ENCODE data around the gene HECTD1. TPM values are rescaled to one million over a fixed set of nuclear protein-coding genes. Genes with fewer than 3 reads are reported as not detected.
A peak's percentile ranks its signal among the peaks of the same experiment; 100 is the strongest.

Gene HECTD1
- total RNA-seq, 3 donors from 2014 or later (not counting 1 experiment from before 2014, with no cell fraction given), result 162 to 202 (median 179) TPM

DNA sequence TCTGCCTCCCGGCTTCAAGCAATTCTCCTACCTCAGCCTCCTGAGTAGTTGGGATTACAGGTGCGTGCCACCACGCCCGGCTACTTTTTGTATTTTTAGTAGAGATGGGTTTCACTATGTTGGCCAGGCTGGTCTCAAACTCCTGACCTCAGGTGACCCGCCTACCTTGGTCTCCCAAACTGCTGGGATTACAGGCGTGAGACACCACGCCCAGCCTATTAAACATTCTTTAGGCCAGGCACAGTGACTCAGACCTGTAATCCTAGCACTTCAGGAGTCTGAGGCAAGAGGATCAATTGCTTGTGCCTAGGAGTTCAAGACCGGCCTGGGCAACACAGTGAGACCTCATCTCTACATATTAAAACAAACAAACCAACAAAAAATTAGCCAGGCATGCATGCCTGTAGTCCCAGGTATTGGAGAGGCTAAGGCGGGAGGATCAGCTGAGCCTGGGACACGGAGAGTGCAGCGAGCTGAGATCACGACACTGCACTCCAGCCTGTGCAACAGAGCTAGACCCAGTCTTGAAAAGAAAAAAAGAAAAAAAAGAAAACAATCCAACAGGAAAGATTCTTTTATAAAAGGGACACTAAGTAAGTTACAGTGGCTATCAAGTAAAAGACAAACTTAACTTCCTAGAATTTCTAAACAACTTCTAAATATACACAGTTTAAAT is 70.2 kb downstream of the HECTD1 start:
- over 99% methylated on average over 11 of the region's 12 CpGs for WGBS (ENCODE audit: insufficient coverage)
- Mint-ChIP-seq H3K27ac (peak overlapping the region in 1 of 2 donors; percentile 62), H3K27me3 (ENCODE audit: low read depth in 2 of 2) (no peaks in the 10 kb centered on the region), H3K4me3 (no peak overlapping the region), H3K9me3 (no peaks in the 10 kb centered on the region), H3K36me3 (peaks cover 17% of the 10 kb centered on the region), H3K4me1 (no peaks in the 10 kb centered on the region)
- H3K36me3 ChIP-seq (ENCODE audit: control insufficient read depth, insufficient read depth, low read length), result peaks cover 75% of the 10 kb centered on the region
- H3K27me3 ChIP-seq (ENCODE audit: control insufficient read depth, insufficient read depth, low read length), result no peaks in the 10 kb centered on the region
- no peak for DNase-seq
- no peak overlapping the region for H3K4me3 ChIP-seq (ENCODE audit: low read length)
- no peaks in the 10 kb centered on the region for H3K9me3 ChIP-seq (ENCODE audit: control insufficient read depth, insufficient read depth, low read length)
- H3K27ac ChIP-seq (ENCODE audit: low read length), result no peak overlapping the region
- no peak for ATAC-seq
- intact Hi-C loops (cut with micrococcal nuclease), result no loop called here
- TF ChIP-seq, protein P1, sequence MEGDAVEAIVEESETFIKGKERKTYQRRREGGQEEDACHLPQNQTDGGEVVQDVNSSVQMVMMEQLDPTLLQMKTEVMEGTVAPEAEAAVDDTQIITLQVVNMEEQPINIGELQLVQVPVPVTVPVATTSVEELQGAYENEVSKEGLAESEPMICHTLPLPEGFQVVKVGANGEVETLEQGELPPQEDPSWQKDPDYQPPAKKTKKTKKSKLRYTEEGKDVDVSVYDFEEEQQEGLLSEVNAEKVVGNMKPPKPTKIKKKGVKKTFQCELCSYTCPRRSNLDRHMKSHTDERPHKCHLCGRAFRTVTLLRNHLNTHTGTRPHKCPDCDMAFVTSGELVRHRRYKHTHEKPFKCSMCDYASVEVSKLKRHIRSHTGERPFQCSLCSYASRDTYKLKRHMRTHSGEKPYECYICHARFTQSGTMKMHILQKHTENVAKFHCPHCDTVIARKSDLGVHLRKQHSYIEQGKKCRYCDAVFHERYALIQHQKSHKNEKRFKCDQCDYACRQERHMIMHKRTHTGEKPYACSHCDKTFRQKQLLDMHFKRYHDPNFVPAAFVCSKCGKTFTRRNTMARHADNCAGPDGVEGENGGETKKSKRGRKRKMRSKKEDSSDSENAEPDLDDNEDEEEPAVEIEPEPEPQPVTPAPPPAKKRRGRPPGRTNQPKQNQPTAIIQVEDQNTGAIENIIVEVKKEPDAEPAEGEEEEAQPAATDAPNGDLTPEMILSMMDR (IDR thresholded peaks at IDR 0.05), result no peak
- no peaks in the 10 kb centered on the region for H3K4me1 ChIP-seq (ENCODE audit: control insufficient read depth, insufficient read depth, low read length)

- Histone ChIP-seq H3K4me3 (ENCODE audit: low read length) (no peak overlapping the region), H3K4me1 (ENCODE audit: control insufficient read depth, insufficient read depth, low read length) (peaks cover 9% of the 10 kb centered on the region), H3K27me3 (ENCODE audit: control insufficient read depth, insufficient read depth, low read length) (no peaks in the 10 kb centered on the region), H3K36me3 (ENCODE audit: control insufficient read depth, insufficient read depth, low read length) (peaks cover 71% of the 10 kb centered on the region), H3K9me3 (ENCODE audit: control insufficient read depth, insufficient read depth, low read length) (no peaks in the 10 kb centered on the region), H3K27ac (ENCODE audit: low read length) (no peak overlapping the region)
- intact Hi-C loops (cut with micrococcal nuclease), result no loop called here
- WGBS (ENCODE audit: insufficient coverage), result over 99% methylated on average over 4 of the region's 6 CpGs
- Mint-ChIP-seq H3K9me3 (no peaks in the 10 kb centered on the region), H3K36me3 (peaks cover 30% of the 10 kb centered on the region), H3K27ac (peak overlapping the region in 1 of 2 donors; percentile 61), H3K4me1 (peaks cover 11 to 12% of the 10 kb centered on the region in 2 donors), H3K4me3 (no peak overlapping the region), H3K27me3 (ENCODE audit: low read depth in 2 of 2) (no peaks in the 10 kb centered on the region)
- TF ChIP-seq, protein P1 (IDR thresholded peaks at IDR 0.05), result no peak
- no peak for ATAC-seq
- no peak for DNase-seq
Measured at GRCh38 chr14:31133133-31133532, 74.5 kb downstream of the HECTD1 start.

GRCh38 chr14:31128601-31129526 is 78.7 kb downstream of the HECTD1 start:
- 90% methylated on average over 18 of the region's 18 CpGs for WGBS (ENCODE audit: insufficient coverage)
- H3K27ac ChIP-seq (ENCODE audit: low read length), result peak overlapping the region; percentile 72
- peaks cover 47% of the 10 kb centered on the region for H3K36me3 ChIP-seq (ENCODE audit: control insufficient read depth, insufficient read depth, low read length)
- H3K27me3 ChIP-seq (ENCODE audit: control insufficient read depth, insufficient read depth, low read length), result no peaks in the 10 kb centered on the region
- H3K36me3 Mint-ChIP-seq, result peaks cover 34% of the 10 kb centered on the region
- intact Hi-C loops (cut with micrococcal nuclease), result loop anchor here (2.0 kb wide), 1 partner anchor 228 kb away; no protein-coding TSS in a partner anchor
- no peaks in the 10 kb centered on the region for H3K9me3 Mint-ChIP-seq
- no peaks in the 10 kb centered on the region for H3K9me3 ChIP-seq (ENCODE audit: control insufficient read depth, insufficient read depth, low read length)
- H3K27me3 Mint-ChIP-seq (ENCODE audit: low read depth in 2 of 2), result no peaks in the 10 kb centered on the region
- H3K4me3 Mint-ChIP-seq, result peak overlapping the region; percentile 47
- H3K4me3 ChIP-seq (ENCODE audit: low read length), result no peak overlapping the region
- peak overlapping the region; percentile 79 to 86 for H3K27ac Mint-ChIP-seq
- H3K4me1 Mint-ChIP-seq, result peaks cover 29 to 30% of the 10 kb centered on the region in 2 donors
- peaks cover 31% of the 10 kb centered on the region for H3K4me1 ChIP-seq (ENCODE audit: control insufficient read depth, insufficient read depth, low read length)
- TF ChIP-seq, protein P1 (IDR thresholded peaks at IDR 0.05), result no peak
- peak in 1 of 2 donors; percentile 6 for DNase-seq
- no peak for ATAC-seq
